Hepatocyte (in vitro differentiated cells): ENCODE measurements around the gene ELOVL5. TPM values are rescaled to one million over a fixed set of nuclear protein-coding genes. Genes with fewer than 3 reads are reported as not detected.

Experiments
- DNase-seq: peaks from one replicate; pipeline ENCODE4 v3.0.0-alpha.2; 2016; ENCODE audit warnings: low spot score
- H2AFZ ChIP-seq: fragments of 200-600 bp; sonication (generic); 2 replicates; pipeline ENCODE4 v1.6.0; 2016; ENCODE audit warnings: antibody characterized with exemption, mild to moderate bottlenecking
- H3K27ac ChIP-seq: fragments of 200-600 bp; sonication (generic); 2 replicates; pipeline ENCODE4 v1.5.1; 2016; ENCODE audit warnings: mild to moderate bottlenecking
- H3K27me3 ChIP-seq: fragments of 200-600 bp; sonication (generic); 2 replicates; pipeline ENCODE4 v1.6.1; 2016
- H3K36me3 ChIP-seq: fragments of 200-600 bp; sonication (generic); replicated peaks from 2 replicates; pipeline ENCODE4 v1.5.1; 2016; ENCODE audit warnings: low read depth; ENCODE audit not compliant: insufficient read depth
- H3K4me1 ChIP-seq: fragments of 200-600 bp; sonication (generic); 2 replicates; pipeline ENCODE4 v1.5.1; 2016; ENCODE audit warnings: mild to moderate bottlenecking, moderate library complexity; ENCODE audit not compliant: insufficient read depth
- H3K4me2 ChIP-seq: fragments of 200-600 bp; sonication (generic); 2 replicates; pipeline ENCODE4 v1.6.0; 2016
- H3K4me3 ChIP-seq: fragments of 200-600 bp; sonication (generic); 2 replicates; pipeline ENCODE4 v1.5.1; 2016; ENCODE audit warnings: mild to moderate bottlenecking
- H3K79me2 ChIP-seq: fragments of 200-600 bp; sonication (generic); 2 replicates; pipeline ENCODE4 v1.6.0; 2017; ENCODE audit warnings: mild to moderate bottlenecking
- H3K9me2 ChIP-seq: fragments of 200-600 bp; sonication (generic); replicated peaks from 2 replicates; pipeline ENCODE4 v1.6.0; 2017; ENCODE audit warnings: mild to moderate bottlenecking; ENCODE audit not compliant: insufficient read depth
- H3K9me3 ChIP-seq: fragments of 200-600 bp; sonication (generic); 2 replicates; pipeline ENCODE4 v1.5.1; 2016; ENCODE audit warnings: low read depth, mild to moderate bottlenecking
- H4K20me1 ChIP-seq: fragments of 200-600 bp; sonication (generic); 2 replicates; pipeline ENCODE4 v1.6.0; 2016; ENCODE audit warnings: mild to moderate bottlenecking; ENCODE audit not compliant: insufficient read depth, poor library complexity, severe bottlenecking
- CTCF ChIP-seq: fragments of 200-600 bp; sonication (generic); IDR thresholded peaks from 2 replicates; pipeline ENCODE4 v1.5.1; 2016; ENCODE audit warnings: antibody characterized with exemption, mild to moderate bottlenecking; ENCODE audit not compliant: poor library complexity
- EZH2 ChIP-seq: fragments of 200-600 bp; sonication (generic); IDR thresholded peaks from 2 replicates; pipeline ENCODE4 v1.6.1; 2016; ENCODE audit warnings: antibody characterized with exemption, mild to moderate bottlenecking, borderline replicate concordance
- EZH2phosphoT487 ChIP-seq: fragments of 200-600 bp; sonication (generic); IDR thresholded peaks from one replicate; pipeline ENCODE4 v1.6.1; 2018; ENCODE audit warnings: antibody characterized with exemption, mild to moderate bottlenecking, low read depth, moderate library complexity; ENCODE audit not compliant: unreplicated experiment, severe bottlenecking
- WGBS: methylation state at CpG from one replicate; pipeline ENCODE4 v1.1.6; 2016; ENCODE audit warnings: low lambda C conversion rate; ENCODE audit errors: missing lambda C conversion rate; 5-methylcytosine and 5-hydroxymethylcytosine counted together
- polyA plus RNA-seq: library from polyadenylated mRNA; unstranded; fragments of >200 nt; fragmentation: Nextera tagmentation; extraction: Ambion mirVana; gene quantifications from 2 replicates; pipeline ENCODE4 v1.2.1, GENCODE V29; 2016
- total RNA-seq: library from RNA; depleted of rRNA; stranded (reverse); fragments of >200 nt; gene quantifications from 2 replicates; pipeline ENCODE4 v1.2.3, GENCODE V29; 2014

The ELOVL5 gene
- total and polyA plus RNA-seq, 2 experiments from 2014 or later, result 144 to 156 TPM

- H3K27me3 ChIP-seq, result no peaks in the 10 kb centered on the region
- no peak overlapping the region for H3K4me2 ChIP-seq
- TF ChIP-seq EZH2phosphoT487 (no peak), EZH2 (no peak), CTCF (no peak)
- no peak overlapping the region for H3K4me3 ChIP-seq
- no peak for DNase-seq
- no peak overlapping the region for H3K27ac ChIP-seq
- no peaks in the 10 kb centered on the region for H3K9me2 ChIP-seq
- no peaks in the 10 kb centered on the region for H3K36me3 ChIP-seq
- H3K4me1 ChIP-seq, result peaks cover 4% of the 10 kb centered on the region
- H3K79me2 ChIP-seq, result peaks cover 100% of the 10 kb centered on the region
- no peaks in the 10 kb centered on the region for H3K9me3 ChIP-seq
- 78% methylated on average over 2 of the region's 2 CpGs for WGBS
- H4K20me1 ChIP-seq, result peaks cover 89% of the 10 kb centered on the region
- H2AFZ ChIP-seq, result no peak overlapping the region
Measured at GRCh38 chr6:53342217-53342616, 6.5 kb downstream of the ELOVL5 start.

GRCh38 chr6:53340536-53340935, 8.2 kb downstream of the ELOVL5 start:
- H3K9me2 ChIP-seq, result no peaks in the 10 kb centered on the region
- TF ChIP-seq EZH2phosphoT487, result no peak
- TF ChIP-seq CTCF, result no peak
- TF ChIP-seq EZH2, result no peak
- no peaks in the 10 kb centered on the region for H3K27me3 ChIP-seq
- no peak overlapping the region for H3K27ac ChIP-seq
- no peaks in the 10 kb centered on the region for H3K36me3 ChIP-seq
- H3K4me2 ChIP-seq, result no peak overlapping the region
- WGBS, result 79% methylated on average over 2 of the region's 2 CpGs
- no peak overlapping the region for H2AFZ ChIP-seq
- no peak for DNase-seq
- H3K79me2 ChIP-seq, result peaks cover 100% of the 10 kb centered on the region
- H3K4me1 ChIP-seq, result peaks cover 4% of the 10 kb centered on the region
- no peak overlapping the region for H3K4me3 ChIP-seq
- H3K9me3 ChIP-seq, result no peaks in the 10 kb centered on the region
- peaks cover 83% of the 10 kb centered on the region for H4K20me1 ChIP-seq

GRCh38 chr6:53339424-53339823, 9.3 kb downstream of the ELOVL5 start:
- no peak for DNase-seq
- peaks cover 83% of the 10 kb centered on the region for H4K20me1 ChIP-seq
- WGBS, result 98% methylated on average over 2 of the region's 2 CpGs
- H2AFZ ChIP-seq, result no peak overlapping the region
- H3K27me3 ChIP-seq, result no peaks in the 10 kb centered on the region
- no peaks in the 10 kb centered on the region for H3K36me3 ChIP-seq
- H3K4me2 ChIP-seq, result no peak overlapping the region
- H3K4me1 ChIP-seq, result no peaks in the 10 kb centered on the region
- TF ChIP-seq EZH2phosphoT487 (no peak), CTCF (no peak), EZH2 (no peak)
- H3K4me3 ChIP-seq, result no peak overlapping the region
- H3K79me2 ChIP-seq, result peaks cover 100% of the 10 kb centered on the region
- H3K27ac ChIP-seq, result no peak overlapping the region
- H3K9me2 ChIP-seq, result no peaks in the 10 kb centered on the region
- H3K9me3 ChIP-seq, result no peaks in the 10 kb centered on the region

GRCh38 chr6:53338304-53338703, 10.4 kb downstream of the ELOVL5 start:
- Histone ChIP-seq H3K36me3 (no peaks in the 10 kb centered on the region), H3K9me3 (no peaks in the 10 kb centered on the region), H3K4me3 (no peak overlapping the region), H3K9me2 (no peaks in the 10 kb centered on the region), H2AFZ (no peak overlapping the region), H3K27ac (no peak overlapping the region), H3K4me2 (peak overlapping the region; percentile 31), H3K27me3 (no peaks in the 10 kb centered on the region), H3K4me1 (no peaks in the 10 kb centered on the region), H3K79me2 (peaks cover 98% of the 10 kb centered on the region), H4K20me1 (peaks cover 79% of the 10 kb centered on the region)
- TF ChIP-seq EZH2phosphoT487, result no peak
- no peak for TF ChIP-seq CTCF
- no peak for TF ChIP-seq EZH2
- 100% methylated on average over 1 of the region's 1 CpG for WGBS
- DNase-seq, result no peak
